Peyer's patch (tissue), 4 donors: ENCODE measurements around the gene ACVR1C.

Source experiments
- CTCF ChIP-seq, 6 experiments: fragments of 450-650 bp in 4 of 6; fragments of 200-600 bp in 2 of 6; sonication (generic) in 1 of 6; IDR thresholded peaks; one replicate each; pipeline ENCODE4 v1.5.1; 2017 to 2019; ENCODE audit warnings: antibody characterized with exemption in 6 of 6, mild to moderate bottlenecking in 3 of 6, moderate library complexity in 1 of 6
- POLR2A ChIP-seq, 2 donors: fragments of 450-650 bp; IDR thresholded peaks; one replicate each; pipeline ENCODE4 v1.5.1; 2017; ENCODE audit warnings: antibody characterized with exemption in 2 of 2, mild to moderate bottlenecking in 2 of 2, moderate library complexity in 2 of 2

DNA sequence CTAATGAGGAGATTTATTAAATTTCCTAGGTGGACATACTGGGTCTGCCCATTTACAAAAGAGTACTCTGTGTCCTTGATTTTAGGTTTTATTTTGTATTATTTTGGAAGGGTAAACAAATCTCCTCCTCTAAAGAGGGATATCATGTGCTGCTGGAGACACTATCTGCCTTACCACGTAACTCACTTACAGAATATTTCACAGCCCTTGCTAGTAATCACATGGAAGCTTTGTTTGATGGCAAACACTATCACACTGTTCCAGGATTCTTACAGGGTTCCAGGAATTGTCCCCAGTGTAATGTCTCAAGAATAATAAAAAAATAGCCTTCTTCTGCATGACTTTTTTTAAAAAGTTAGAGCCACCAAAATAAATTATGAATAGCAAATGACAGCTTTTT lies 29.2 kb upstream of the ACVR1C start:
- TF ChIP-seq CTCF (IDR thresholded peaks at IDR 0.05) = no peak
- TF ChIP-seq POLR2A (IDR thresholded peaks at IDR 0.05) = no peak
